ENCODE results near the gene CGRRF1.

Gene CGRRF1

GRCh38 chr14:54568821-54569595, 59.3 kb downstream of the CGRRF1 start:
- TF ChIP-seq, protein P1, sequence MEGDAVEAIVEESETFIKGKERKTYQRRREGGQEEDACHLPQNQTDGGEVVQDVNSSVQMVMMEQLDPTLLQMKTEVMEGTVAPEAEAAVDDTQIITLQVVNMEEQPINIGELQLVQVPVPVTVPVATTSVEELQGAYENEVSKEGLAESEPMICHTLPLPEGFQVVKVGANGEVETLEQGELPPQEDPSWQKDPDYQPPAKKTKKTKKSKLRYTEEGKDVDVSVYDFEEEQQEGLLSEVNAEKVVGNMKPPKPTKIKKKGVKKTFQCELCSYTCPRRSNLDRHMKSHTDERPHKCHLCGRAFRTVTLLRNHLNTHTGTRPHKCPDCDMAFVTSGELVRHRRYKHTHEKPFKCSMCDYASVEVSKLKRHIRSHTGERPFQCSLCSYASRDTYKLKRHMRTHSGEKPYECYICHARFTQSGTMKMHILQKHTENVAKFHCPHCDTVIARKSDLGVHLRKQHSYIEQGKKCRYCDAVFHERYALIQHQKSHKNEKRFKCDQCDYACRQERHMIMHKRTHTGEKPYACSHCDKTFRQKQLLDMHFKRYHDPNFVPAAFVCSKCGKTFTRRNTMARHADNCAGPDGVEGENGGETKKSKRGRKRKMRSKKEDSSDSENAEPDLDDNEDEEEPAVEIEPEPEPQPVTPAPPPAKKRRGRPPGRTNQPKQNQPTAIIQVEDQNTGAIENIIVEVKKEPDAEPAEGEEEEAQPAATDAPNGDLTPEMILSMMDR (IDR thresholded peaks at IDR 0.05; ENCODE audit: insufficient read depth, low read length, missing control alignments): no peak
- H3K4me3 ChIP-seq (ENCODE audit: low read depth, low read length): peak overlapping the region; percentile 76
- POLR2A ChIA-PET: interaction anchor here (0.6 to 4.2 kb wide), 8 partner anchors 23 to 205 kb away, joined by 3 to 67 read pairs (median 3); no protein-coding TSS in a partner anchor
- DNase-seq (ENCODE audit: low read depth, low spot score): no peak
- CTCF ChIA-PET: interaction anchor here (0.5 to 10.1 kb wide), 7 partner anchors 13 to 206 kb away, joined by 3 to 247 read pairs (median 5); no protein-coding TSS in a partner anchor

GRCh38 chr14:54570047-54570446, 60.3 kb downstream of the CGRRF1 start:
- ChIA-PET POLR2A (interaction anchor here (0.6 to 1.0 kb wide), 3 partner anchors 55 to 116 kb away, joined by 3 to 4 read pairs (median 3); no protein-coding TSS in a partner anchor), CTCF (interaction anchor here (10.1 kb wide), 1 partner anchor 205 kb away, joined by 247 read pairs; no protein-coding TSS in a partner anchor)
- DNase-seq (ENCODE audit: low read depth, low spot score): no peak
- H3K4me3 ChIP-seq (ENCODE audit: low read depth, low read length): peak overlapping the region; percentile 30
- TF ChIP-seq, protein P1 (IDR thresholded peaks at IDR 0.05; ENCODE audit: insufficient read depth, low read length, missing control alignments): no peak

- no peak for DNase-seq (ENCODE audit: low read depth, low spot score)
- ChIA-PET POLR2A (interaction anchor here (1.0 kb wide), 1 partner anchor 55 kb away, joined by 4 read pairs; no protein-coding TSS in a partner anchor), CTCF (interaction anchor here (0.7 to 3.7 kb wide), 2 partner anchors 19 to 120 kb away, joined by 3 to 15 read pairs; no protein-coding TSS in a partner anchor)
- TF ChIP-seq, protein P1 (IDR thresholded peaks at IDR 0.05; ENCODE audit: insufficient read depth, low read length, missing control alignments): no peak
- peak overlapping the region; percentile 30 for H3K4me3 ChIP-seq (ENCODE audit: low read depth, low read length)
These were observed 61.1 kb downstream of the CGRRF1 start for GRCh38 chr14:54570631-54571415.

DNA sequence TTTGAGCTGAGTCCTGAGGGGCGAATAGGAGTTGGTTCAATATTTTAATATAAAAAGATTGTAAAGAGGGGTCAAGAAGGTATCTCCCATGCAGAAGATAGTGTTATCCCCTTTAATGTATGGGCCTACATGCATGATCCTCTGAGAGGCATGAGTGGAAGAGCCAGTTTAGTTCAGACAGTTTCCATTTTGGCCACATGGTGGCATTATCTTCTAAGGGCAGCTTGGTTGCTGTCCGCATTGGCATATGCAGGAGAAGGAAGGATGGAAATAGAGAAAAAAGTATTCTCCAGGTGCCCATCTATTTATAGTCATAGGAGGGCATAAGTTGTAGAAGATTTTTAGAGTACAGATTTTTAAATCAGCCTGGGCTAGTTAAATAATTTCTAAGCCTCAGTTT, 62.6 kb downstream of the CGRRF1 start:
- ChIA-PET CTCF (interaction anchor here (1.2 to 3.7 kb wide), 5 partner anchors 9 to 202 kb away, joined by 3 to 15 read pairs (median 5); no protein-coding TSS in a partner anchor), POLR2A (no interaction called here)
- no peak for DNase-seq (ENCODE audit: low read depth, low spot score)
- no peak overlapping the region for H3K4me3 ChIP-seq (ENCODE audit: low read depth, low read length)
- TF ChIP-seq, protein P1 (IDR thresholded peaks at IDR 0.05; ENCODE audit: insufficient read depth, low read length, missing control alignments): peak; percentile 19

DNA sequence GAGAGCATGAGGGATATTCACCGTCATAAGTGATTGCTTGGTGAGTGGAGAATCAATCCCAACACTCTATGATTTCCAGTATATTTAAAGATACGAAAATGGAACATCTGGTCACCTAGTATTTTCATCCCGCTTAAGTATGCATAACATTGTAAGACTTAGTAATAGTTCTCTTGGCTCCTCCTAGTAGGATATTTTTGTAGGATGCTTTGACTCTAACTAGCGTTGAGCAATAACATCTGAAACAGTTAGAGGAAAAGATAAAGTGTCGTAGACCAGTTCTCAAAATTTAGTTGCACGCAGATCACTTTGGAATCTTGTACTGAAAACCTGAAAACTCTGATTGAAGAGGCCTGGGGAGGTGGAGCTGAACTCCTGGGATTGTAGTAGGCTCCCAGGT, 64.8 kb downstream of the CGRRF1 start:
- ChIA-PET POLR2A (no interaction called here), CTCF (interaction anchor here (1.3 to 2.1 kb wide), 4 partner anchors 10 to 199 kb away, joined by 3 to 7 read pairs (median 5); no protein-coding TSS in a partner anchor)
- TF ChIP-seq, protein P1 (IDR thresholded peaks at IDR 0.05; ENCODE audit: insufficient read depth, low read length, missing control alignments): no peak
- DNase-seq (ENCODE audit: low read depth, low spot score): no peak
- no peak overlapping the region for H3K4me3 ChIP-seq (ENCODE audit: low read depth, low read length)
